Measurements from ENCODE around the gene SPART.

SPART gene, protein sequence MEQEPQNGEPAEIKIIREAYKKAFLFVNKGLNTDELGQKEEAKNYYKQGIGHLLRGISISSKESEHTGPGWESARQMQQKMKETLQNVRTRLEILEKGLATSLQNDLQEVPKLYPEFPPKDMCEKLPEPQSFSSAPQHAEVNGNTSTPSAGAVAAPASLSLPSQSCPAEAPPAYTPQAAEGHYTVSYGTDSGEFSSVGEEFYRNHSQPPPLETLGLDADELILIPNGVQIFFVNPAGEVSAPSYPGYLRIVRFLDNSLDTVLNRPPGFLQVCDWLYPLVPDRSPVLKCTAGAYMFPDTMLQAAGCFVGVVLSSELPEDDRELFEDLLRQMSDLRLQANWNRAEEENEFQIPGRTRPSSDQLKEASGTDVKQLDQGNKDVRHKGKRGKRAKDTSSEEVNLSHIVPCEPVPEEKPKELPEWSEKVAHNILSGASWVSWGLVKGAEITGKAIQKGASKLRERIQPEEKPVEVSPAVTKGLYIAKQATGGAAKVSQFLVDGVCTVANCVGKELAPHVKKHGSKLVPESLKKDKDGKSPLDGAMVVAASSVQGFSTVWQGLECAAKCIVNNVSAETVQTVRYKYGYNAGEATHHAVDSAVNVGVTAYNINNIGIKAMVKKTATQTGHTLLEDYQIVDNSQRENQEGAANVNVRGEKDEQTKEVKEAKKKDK

DNA sequence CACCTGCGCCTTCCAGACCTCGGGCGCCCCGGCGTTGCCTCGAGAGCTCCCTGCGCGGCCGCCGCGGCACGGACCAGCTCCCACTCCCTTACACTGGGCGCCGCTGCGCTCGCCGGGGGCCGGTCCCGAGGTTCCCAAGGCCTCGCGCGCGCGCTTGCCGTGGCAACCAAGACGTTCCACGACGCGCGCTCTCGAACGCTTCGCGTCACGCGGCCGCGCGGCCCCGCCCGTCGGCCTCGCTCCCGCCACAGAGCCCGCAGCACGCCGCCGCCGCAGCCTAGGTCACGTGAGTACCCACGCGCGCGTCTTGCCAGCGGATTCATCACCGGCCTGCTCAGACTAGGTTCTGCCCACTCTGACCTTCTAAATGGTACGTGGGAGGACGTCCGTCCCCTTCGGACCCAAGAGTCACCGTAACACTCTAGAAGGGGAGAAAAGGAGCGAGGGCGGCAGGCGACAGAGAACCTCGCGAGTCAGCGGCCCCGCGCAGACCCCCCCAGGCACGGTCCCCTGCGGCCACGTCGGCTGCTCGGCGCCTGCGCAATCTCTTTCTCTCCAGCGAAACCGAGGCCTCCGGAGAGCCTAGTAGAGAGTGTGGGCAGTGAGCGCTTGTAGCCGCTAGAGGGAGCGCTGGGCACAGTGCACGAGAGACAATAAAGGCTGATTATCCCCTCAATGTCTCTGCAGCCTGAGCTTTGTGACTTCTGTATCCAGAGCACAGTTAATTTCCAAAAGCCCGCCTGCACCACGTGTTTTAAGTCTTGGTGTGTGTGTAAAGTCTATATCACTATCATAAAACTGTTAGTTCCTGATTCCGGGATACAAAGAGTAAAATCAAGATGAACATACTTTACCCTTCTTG, at the start of gene SPART:
Gene SPART, minus strand, starts transcription at position 173 of the 862 bp plus-strand sequence. CDS start 10,564 bp downstream, outside the sequence.
- peak; percentile 92 for DNase-seq

DNA sequence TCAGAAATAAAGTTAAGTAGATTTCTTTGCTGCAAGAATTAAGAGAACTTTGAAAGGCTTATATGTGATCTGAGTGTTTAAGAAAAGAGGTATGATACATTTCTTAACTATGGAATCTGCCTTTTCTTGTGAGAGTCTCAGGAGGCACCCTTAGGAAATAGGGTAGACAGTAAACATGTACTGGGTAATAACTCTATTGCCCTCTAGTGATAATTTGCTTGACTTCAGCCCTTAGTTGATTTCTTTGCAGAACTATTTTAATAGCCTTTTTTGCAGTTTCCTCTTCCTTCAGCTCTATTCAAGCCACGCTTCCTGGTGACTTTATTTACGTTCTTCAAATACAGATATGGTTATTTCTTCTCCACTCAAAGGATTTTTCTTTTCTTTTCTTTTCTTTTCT, 49.1 kb upstream of the SPART start:
- DNase-seq = peak; percentile 4

DNA sequence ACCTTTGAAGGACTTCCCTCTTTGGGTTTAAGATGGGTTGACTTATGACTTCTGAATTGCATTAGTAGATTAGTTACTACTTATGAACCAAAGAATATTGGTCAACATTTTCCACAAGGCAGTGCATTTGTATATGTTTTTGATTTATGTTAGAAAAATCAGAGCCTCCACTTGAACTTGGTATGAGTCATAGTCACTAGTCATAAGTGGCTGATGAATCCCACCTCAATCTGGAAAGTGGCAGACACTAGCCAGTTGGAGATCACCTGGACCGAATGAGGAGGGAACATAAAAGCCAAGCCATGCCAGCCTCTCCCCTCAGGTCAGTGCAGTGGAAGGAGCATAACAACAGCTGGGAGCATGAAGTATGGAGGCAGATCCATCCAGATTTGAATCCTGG, 39.3 kb upstream of the SPART start:
- DNase-seq = no peak

DNA sequence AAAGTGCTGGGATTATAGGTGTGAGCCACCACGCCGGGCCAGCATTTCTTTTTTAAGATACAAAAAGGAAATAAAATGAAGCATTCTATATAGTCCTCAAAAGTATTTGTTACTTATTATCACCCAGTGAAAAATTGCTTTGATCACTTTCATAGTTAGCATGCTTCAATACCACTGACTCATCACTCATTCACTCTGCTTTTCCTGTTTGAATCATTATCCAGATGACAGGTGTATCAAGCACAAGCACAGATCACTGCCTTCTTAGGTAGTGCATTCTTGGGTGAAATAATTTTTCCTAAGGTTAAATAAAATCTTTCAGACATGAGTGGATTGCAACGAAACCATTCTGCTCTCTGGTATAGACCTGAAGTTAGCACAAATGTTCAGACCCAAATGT, 35.8 kb upstream of the SPART start:
- DNase-seq = no peak

DNA sequence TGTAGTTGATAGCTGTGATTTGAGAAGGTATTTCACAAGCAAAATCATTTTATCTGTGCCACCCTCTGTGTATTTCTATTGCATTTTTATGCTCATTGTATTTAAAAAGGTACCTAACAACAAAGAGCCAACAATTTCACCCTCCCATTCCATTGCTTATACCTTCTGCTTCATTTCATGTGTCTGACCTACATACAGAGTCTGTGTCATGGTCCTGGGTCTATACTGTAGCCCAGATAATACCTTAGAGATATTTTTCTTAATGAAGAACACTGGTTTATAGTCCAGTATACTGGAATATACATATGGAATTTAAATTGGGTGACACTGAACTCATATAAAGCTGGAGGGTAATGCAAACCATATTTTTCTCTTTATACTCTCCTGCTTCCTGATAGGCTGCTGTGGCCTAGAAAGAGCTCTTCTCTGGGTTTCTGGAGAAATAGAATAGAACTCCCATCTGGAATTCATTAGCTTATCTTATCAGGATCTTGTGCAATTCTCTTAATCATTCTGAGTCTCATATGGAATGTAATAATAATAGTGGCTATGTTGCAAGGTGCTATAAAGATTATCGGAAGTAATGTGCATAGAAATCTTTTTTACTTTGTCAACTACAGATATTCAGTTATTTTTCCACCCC, 31.8 kb upstream of the SPART start:
- DNase-seq = no peak

DNA sequence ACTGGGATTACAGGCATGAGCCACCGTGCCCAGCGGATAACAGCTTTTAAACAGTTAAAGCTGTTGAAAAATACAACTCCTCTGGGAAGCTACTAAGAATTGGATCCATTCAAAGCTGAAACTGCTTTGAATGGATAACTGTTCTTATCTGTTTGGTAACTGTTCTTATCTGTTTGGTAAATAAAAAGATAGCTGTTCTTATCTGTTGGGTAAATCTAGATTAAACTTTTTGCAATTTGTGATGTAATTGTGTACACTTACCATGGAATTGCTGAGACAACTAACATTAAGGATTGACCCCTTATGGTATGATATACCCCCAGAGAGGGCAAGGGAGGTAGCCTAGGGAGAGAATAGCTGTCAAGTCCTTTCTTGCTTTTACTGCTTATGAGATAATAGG, 27.9 kb upstream of the SPART start:
- no peak for DNase-seq

DNA sequence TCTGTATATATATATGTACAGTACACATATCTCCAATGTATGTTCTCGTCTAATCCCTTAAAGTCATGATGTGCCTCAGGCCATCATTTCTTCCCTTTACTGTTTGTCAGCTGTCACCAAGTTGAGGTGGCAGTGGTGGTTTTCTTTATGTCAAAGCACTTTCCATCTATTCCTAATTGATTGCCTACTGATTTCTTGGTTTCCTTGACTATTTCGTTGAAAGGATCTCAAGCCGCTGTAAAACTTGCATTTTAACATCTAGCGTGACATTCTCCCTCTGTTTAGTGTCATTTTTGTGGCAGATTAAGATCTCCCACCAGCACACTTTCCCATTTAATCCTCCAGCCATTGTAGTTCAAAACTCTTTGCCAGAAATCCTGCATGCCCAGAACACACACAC, 25.0 kb upstream of the SPART start:
- no peak for DNase-seq

DNA sequence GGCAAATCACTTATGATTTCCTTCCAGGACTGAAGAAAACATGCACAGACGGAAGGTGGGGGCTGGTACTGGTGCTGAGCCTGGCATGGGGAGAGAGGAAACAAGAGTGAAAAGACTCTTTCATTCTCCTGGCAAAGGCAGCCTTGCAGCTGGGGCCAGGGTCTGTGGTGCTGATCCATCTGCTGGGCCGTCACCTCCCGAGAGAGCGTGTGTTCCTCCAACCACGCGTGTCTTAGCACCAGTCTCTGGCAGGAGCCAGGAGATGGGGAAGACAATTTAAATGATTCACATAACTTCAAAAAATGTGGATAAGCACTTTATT, 23.9 kb upstream of the SPART start:
- DNase-seq = no peak

DNA sequence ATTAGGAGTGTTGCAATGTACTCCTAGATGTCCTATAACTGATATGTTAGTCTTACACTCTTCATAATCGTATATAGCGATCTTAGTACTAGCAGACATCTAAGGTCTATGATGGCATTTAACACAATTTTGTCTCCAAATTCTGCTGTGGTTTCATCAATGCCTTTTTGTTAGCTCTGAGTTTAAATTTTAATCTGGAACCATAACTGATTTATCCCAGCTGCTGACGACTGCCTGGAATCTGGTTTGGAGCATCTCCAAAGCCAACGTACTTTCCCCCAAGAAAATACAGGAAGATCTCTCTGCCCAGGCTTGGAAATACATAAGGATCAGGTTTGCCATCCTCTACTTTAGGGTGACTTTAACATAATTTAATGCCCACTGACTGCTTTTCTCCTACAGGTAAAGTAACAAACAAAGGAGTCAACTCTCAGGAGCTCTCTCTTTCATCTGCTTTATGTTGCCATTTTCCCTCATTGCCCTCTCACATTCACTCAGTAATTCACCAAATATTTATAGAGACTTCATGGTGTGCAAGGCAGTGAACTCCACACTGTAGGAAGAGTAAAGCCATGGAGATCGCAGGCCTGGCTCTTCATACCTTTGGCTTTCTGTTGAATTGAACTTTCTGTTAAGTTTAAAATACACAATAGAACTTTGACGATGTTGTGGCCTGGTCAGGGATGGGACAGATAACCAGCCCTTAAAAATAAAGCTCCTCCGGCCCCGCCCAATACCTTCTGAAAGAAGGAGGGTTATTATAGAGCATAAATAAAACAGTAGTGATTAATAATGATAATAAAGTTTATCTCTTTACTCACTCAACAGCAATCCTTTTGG, 23.3 kb upstream of the SPART start:
- DNase-seq = no peak

DNA sequence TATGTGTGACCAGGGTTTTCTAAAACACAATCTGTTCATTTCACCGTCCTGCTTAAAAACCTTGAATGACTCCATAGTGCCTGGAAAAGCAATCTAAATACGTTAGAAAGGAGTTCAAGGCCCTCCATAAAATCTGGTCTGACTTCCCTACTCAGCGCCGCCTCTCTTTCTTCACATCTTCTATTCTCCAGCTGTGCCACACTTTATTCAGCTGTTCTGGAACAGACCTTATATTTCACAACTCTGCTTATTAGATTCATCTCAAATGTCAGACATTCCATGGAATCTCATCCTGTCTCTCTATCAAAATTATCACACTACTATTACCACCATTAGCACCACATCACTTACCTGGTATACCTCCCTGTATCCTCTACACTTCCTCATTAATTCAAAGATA, 19.8 kb upstream of the SPART start:
- no peak for DNase-seq

DNA sequence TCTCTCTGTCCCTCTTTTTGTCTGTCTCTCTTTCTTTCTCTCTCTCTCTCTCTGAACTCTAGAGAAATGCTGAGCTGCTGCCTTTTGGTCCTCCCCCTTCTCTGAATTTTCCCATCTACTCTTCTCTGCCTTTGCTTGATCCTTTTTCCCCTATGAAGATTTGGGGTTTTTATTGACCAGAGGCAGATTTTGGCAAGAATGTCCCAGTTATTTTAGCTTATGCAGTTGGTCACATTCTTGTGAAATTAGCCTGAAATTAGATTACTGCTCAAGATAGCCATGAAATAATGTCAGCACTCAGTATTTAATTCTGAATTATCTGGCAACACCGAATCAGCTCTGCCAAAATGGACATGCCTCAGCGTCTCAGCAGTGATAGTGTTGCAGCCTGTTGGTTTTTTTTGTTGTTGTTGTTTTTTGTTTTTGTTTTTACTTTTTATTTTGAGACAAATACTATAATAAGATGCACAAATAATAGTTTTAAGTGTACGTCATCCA, 17.2 kb upstream of the SPART start:
- no peak for DNase-seq

DNA sequence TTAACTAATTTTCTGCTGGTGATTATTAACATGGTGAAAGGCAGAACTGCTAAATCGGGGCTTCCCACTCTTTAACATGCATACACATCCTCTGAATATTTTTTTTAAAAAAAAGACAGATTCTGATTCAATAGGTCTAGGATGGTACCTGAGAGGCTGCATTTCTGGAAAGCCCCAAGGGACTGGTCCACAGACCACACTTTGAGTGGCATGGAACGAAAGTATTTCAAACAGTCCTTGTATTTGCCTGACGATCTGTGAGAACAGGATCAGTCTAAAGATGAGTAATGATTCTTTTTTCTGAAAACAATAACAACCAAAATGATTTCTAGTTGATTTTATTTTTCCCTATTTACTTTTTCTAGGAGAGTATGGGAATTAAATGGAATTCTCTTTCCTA, 16.7 kb upstream of the SPART start:
- no peak for DNase-seq

DNA sequence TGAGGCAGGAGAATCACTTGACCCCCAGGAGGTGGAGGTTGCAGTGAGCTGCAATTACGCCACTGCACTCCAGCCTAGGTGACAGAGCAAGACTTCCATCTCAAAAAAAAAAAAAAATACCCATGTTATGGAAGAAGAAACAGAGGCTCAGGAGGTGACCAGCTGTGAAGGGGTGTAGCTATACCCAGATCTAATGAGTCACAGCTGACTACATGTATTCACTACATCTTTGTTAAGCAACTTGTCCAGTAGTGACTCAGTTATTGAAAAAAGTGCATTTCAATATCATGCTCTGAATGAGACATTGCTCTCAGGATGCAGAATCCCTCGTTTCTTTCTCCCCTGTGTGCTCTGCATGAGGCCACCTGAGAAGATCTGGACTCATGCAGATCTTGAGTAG, 16.1 kb upstream of the SPART start:
- no peak for DNase-seq

DNA sequence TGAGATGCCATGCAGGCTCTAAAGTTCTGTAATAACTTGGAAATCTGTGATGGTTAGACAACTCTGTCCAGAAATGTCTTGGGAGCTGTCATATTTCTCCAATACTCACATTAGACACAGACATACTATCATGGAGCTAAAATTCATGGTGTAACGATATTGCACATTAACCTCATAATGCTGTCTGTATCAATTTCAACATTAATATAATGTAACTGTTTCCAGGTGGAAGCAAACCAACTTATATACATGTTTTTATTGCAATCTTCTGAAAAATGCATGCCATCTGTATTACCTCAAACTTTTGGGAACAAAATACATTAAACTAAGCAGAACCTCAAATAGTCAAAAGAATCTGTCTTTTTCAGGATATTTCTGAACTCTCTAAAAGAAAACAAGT, 14.7 kb upstream of the SPART start:
- DNase-seq = no peak

DNA sequence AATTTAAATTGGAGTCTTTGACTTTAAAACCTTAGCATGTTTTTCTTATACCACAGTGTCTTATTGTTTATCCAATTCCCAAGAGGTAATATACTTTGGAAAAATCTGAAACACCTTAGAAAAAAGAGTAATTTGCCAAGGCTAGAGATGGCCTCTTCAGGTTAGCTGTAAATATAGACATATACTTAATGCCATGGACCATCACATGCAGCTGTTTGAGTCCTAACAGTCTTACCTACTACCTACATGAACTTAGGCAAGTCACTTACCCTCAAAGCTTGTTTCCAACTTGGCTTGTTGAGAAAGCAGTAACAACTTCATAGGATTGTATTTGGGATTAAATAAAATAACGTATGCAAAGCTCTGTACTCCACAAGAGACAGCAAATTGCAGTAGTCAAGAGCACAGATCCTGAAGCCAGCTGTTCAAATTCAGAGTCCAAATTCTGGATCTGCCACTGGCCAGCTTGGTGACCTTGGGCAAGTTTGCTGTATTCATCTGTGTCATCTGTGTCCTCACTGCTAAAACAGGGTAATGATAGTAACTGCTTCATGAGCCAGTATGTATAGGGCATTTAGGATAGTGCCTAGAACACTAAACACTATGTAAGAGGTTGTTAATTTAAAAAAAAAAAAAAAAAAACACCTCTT, 13.2 kb upstream of the SPART start:
- DNase-seq = no peak

DNA sequence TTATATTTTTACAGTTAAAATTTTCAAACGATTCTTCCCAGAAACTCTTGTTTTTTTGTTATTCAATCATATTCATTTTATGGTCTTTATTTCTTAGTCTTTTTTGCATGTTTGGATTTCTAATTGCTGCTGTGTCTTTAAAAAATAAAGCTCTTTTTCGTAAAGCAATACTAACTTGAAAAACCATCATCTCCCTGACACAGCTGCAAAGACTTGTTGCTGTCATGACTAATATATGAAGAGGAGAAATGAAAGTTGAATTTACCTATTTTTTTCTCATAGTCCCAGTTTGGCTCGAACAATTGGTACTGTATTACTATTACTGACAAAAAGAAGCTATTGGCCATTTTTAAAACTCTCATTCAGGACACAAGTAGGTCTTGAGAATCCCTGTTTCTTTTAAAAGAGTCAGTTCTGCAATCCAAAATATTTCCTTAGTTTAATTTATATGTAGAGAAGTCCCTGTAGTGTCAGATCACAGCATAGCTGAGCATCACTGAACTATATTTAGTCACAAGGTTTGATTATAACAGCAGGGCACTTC, 12.1 kb upstream of the SPART start:
- DNase-seq = no peak

DNA sequence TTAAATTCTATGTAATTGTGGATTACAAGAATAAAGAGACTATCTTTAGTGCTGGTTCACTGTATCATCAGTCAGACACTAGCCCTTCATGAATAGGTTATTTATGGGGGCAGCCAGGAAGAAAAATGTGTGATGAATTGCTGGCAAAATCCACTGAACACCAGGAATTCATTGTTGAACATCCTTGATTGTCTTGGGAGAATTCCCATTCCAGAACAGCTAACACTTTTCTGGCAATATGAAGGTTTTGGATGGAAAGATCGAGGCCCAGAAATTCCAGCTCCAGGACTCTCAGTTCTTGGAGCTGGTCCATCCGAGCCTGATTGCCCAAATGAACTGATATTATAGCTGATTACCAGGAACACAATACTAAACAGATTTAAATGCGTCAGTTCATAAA, 11.5 kb upstream of the SPART start:
- no peak for DNase-seq

DNA sequence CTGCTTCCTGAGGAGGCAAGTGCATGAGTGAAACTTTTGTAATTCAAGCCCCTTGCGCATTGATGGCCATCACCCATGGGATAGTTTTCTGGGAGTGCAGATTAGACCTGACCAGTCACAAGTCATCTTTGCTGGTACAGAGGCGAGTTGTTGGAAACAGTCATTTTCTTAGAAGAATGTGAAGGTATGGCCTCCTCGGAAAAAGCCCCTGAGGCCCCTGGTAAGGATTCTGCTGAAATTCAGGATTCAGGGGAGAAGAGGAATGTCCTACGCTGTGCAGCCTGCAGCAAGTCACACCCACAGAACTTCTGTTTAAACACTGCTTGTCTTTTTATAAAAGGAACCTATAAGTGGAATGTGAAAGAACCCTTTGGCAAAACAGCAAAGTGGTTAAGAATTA, 11.0 kb upstream of the SPART start:
- DNase-seq = no peak

DNA sequence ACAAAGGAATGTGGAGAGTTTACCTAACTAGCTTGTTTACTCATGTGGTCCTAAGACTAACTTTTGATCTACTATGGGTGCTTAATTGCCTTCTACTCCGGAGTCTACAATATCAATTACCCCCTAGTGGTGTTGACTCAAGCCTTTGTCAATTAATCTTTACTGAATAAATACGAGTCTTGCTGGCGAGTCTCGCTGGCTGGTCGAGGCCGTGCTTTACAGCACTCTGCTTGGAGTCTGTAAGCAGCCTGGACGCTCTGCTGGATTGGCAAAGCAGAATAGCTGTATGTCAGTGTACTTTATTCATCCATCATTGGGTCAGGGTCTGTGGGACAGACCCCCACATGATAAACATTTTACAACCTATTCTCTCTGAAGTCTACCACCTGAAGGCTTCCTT, 9.9 kb upstream of the SPART start:
- no peak for DNase-seq

DNA sequence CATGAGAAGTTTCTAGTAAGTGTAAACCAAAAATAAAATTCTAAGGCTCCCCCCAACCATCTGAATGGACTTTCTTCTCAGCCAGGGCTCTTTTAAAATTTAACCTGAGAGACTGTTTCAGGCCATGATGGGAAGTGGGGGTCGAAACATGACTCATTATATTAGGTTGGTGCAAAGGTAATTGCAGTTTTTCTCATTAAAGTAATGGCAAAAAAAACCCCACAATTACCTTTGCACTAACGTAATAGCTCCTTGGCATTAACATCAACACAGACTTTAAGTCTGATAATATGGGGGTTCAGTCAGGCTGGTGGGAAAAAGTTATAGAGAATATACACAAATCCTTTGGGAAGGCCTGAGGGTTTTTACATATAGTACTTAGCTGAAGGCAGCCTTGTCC, 9.4 kb upstream of the SPART start:
- DNase-seq = no peak
